IPS-NIHi11 (cell line): ENCODE results near the gene HLX.

Experiments used
- DNase-seq: peaks from one replicate; pipeline ENCODE4 v3.0.0; 2012; ENCODE audit warnings: mixed read lengths, low spot score

Gene HLX

DNA sequence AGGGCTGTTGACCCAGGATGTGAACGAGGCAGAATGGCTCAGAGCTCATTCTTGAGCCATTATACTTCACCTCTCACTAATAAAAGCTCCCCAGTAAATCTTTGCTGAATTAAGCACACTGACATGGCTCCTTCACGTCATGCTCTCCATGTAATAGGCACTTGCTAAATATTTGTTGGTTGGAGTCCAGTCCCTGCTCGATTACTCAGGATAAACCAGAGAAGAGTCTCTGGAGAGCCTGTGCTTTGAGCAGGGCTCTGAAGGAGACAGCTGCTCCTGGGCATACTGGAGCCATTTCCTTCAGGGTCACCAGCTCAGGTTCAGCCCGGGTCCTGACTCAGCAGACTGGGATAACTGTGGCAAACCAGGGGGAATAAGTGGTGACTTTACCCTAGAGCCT, 46.9 kb downstream of the HLX start:
- DNase-seq = no peak

DNA sequence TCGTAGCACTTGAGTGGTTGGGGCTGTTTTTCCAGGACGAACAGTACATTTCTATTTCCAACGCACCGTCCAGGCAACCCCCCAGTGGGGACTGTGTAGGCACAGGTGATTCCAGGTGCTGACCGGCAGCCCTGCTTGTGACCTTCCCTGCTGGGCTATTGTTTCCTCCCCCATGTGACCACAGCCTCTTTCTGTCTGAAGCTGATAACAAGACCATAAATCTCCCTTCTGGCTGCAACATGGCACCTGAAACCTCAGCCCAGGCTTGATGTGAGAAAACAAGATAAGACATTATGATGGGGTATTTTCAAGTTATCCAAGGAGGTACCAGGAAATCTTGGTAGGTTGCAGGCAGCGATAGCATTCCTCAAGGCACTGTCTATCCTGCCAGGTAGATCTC, 48.2 kb downstream of the HLX start:
- peak; percentile 18 for DNase-seq

DNA sequence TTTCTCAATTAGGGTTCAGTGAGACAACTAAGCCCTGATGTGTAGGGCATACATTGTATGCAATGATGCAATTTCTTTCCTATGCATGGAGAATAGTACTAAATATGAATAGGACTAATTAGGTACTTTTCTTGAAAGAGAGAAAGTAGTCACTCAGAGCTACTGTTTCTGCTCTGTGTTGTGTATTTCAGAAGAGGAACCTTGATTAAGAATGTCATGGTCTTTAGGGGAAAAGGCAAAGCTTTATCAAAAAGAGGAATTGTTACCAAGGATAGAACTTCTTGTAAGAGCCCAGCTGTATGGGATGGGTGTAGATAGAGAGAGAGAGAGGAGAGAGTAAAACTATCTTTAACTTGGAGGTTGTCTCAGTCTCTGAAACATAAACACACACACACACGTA, 49.1 kb downstream of the HLX start:
- DNase-seq = no peak

DNA sequence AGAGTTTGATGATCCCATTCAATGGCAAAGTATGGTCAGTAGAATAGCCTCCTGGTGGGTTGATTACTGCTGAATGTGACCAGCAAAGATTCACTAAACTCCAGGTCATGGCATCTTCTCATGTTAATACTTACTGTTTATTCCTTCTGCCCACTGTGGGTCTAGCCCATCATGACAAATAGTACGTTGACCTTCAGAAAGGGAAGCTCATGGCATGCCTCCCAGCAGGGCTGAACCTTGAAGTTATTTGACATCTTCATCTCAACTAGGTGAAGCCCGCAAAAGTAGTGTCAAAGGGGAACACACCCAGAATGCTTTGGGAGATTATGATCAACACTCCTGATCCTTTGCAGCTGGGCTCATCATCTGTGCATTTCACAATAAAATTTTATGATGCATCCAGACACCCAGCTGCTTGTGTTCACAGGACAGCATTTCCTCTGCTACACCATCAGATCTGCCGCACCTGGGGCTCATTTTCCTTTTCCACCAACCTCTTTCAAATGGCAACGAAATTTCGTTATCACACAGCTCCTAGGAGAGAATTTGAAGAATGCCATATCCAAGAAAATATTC, 49.6 kb downstream of the HLX start:
- DNase-seq = no peak

DNA sequence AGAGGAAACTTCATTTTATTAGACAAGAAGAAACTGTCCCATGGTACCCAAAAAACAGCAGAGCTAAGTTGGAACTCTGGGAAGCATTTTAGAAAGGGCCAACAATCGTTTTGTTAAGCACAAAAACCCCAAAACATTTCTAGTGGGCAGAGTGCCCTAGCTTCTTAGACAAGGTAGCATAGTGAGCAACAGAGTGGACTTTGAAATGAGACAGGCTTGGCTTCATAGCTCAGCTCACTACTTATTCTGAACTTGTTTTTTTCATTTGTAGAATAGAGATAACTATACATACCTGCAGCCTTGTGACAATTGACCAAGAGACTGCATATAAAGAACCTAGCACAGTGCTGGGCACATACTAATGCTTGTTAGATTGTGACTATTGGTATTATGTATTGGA, 50.1 kb downstream of the HLX start:
- DNase-seq = no peak
